GM10266 (cell line): ENCODE measurements around the gene AGRP.

ENCODE experiments used
- DNase-seq: peaks from one replicate; pipeline ENCODE4 v3.0.0; 2012; ENCODE audit errors: extremely low spot score
- CTCF ChIP-seq: IDR thresholded peaks from 2 replicates; pipeline ENCODE4 v1.5.1; 2012; ENCODE audit warnings: mild to moderate bottlenecking, low read depth; ENCODE audit not compliant: control insufficient read depth, insufficient read depth; ENCODE audit errors: missing control alignments

The AGRP gene

GRCh38 chr16:67447508-67448076 is 35.8 kb downstream of the AGRP start:
- TF ChIP-seq CTCF, result peak; percentile 60
- peak; percentile 77 for DNase-seq

DNA sequence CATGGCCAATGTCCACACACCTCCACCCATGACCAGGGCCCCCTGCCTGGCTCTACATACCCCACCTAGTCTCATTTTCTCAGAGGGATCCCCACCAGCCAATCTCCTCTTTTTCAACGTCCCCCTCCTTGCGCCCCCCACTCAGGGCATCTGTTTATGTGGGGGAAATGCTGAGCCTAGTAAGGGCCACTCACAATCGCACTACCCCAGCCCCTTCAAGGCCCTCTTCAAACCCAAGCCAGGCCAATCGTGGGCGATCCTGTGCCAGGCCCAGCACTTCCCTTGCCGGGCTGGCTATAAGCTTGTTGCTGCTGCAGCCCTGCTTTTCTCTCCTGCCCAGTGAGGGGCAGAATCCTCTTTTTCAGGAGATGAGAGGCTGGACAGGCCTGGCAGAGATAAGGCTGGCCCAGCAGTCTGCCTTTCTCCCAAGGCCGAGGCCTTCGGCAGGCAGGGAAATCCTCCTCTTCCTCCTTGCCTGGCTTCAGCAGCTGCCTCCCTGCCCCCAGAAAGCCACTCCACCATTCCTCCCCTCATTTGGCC is 36.3 kb downstream of the AGRP start:
- no peak for DNase-seq
- TF ChIP-seq CTCF, result no peak

- no peak for TF ChIP-seq CTCF
- DNase-seq, result no peak
These were observed 37.1 kb downstream of the AGRP start for GRCh38 chr16:67445913-67446907.

GRCh38 chr16:67445441-67445912 is 37.9 kb downstream of the AGRP start:
- no peak for DNase-seq
- TF ChIP-seq CTCF, result no peak

DNA sequence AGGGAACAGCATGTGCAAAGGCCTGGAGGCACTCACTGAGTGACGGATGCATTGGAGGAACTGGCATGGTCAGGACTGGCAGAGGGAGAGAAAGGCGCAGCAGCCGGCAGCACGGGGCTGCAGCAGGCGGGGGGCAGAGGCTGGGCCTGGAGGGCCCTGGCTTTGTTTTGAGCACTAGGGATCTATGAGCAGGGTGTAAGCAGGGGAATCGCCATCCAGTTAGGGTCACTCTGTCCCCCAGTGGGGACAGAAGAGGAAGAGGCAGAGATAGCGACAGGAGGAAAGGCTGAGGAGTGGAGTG is 38.3 kb downstream of the AGRP start:
- no peak for TF ChIP-seq CTCF
- no peak for DNase-seq

GRCh38 chr16:67444259-67445125 is 38.9 kb downstream of the AGRP start:
- TF ChIP-seq CTCF, result no peak
- DNase-seq, result no peak
